SU-DHL-6 (cell line): Measurements from ENCODE around the gene USP30.

Experiments used
- H2AFZ ChIP-seq: fragments of 200-600 bp; sonication (generic); 2 replicates; pipeline ENCODE4 v1.6.1; 2014; ENCODE audit warnings: low read depth, mild to moderate bottlenecking, moderate library complexity, mixed read lengths, antibody characterized with exemption, low read length; ENCODE audit not compliant: severe bottlenecking
- H3F3A ChIP-seq: fragments of 200-600 bp; shearing (Covaris generic); 2 replicates; pipeline ENCODE4 v1.6.0; 2016; ENCODE audit warnings: antibody characterized with exemption, mild to moderate bottlenecking; ENCODE audit not compliant: insufficient read depth
- H3K27ac ChIP-seq: fragments of 200-600 bp; sonication (generic); 2 replicates; pipeline ENCODE4 v1.5.1; 2016; ENCODE audit warnings: low read depth, mild to moderate bottlenecking, low read length, moderate library complexity, mixed read lengths
- H3K27me3 ChIP-seq: fragments of 200-600 bp; sonication (generic), shearing (Covaris generic); 2 replicates; pipeline ENCODE4 v1.6.0; 2014; ENCODE audit warnings: mild to moderate bottlenecking, low read length
- H3K36me3 ChIP-seq: fragments of 200-600 bp; sonication (generic); 2 replicates; pipeline ENCODE4 v1.6.1; 2014; ENCODE audit warnings: mild to moderate bottlenecking, low read length, mixed read lengths
- H3K4me2 ChIP-seq: fragments of 300-600, 200-600 bp; shearing (Covaris generic), sonication (generic); 2 replicates; pipeline ENCODE4 v1.6.0; 2014; ENCODE audit warnings: low read length, low read depth, mild to moderate bottlenecking; ENCODE audit not compliant: poor library complexity, severe bottlenecking
- H3K4me3 ChIP-seq: fragments of 200-600 bp; sonication (generic); 2 replicates; pipeline ENCODE4 v1.5.1; 2014; ENCODE audit warnings: antibody characterized with exemption, low read length, mild to moderate bottlenecking, mixed read lengths; ENCODE audit not compliant: insufficient read depth, poor library complexity, severe bottlenecking
- H3K79me2 ChIP-seq: fragments of 200-600 bp; sonication (generic); 2 replicates; pipeline ENCODE4 v1.6.1; 2014; ENCODE audit warnings: mild to moderate bottlenecking, low read length, moderate library complexity; ENCODE audit not compliant: insufficient read depth
- H3K9ac ChIP-seq: fragments of 200-600 bp; sonication (generic); 2 replicates; pipeline ENCODE4 v1.7.0; 2014; ENCODE audit warnings: mild to moderate bottlenecking, low read length
- H3K9me2 ChIP-seq: fragments of 200-600 bp; sonication (generic); replicated peaks from 2 replicates; pipeline ENCODE4 v1.6.1; 2014; ENCODE audit warnings: low read length; ENCODE audit not compliant: insufficient read depth
- H3K9me3 ChIP-seq: fragments of 200-600 bp; sonication (generic); 2 replicates; pipeline ENCODE4 v1.6.1; 2014; ENCODE audit warnings: low read length, mixed read lengths; ENCODE audit not compliant: insufficient read depth
- H4K20me1 ChIP-seq: fragments of 200-600 bp; sonication (generic); 2 replicates; pipeline ENCODE4 v1.6.1; 2014; ENCODE audit warnings: low read depth, mild to moderate bottlenecking, antibody characterized with exemption, low read length, moderate library complexity, mixed read lengths
- CTCF ChIP-seq: fragments of 200-600 bp; sonication (generic); IDR thresholded peaks from one replicate; pipeline ENCODE4 v1.5.1; 2017; ENCODE audit warnings: antibody characterized with exemption, mild to moderate bottlenecking, low read length, moderate library complexity; ENCODE audit not compliant: insufficient read depth, poor library complexity, severe bottlenecking
- EZH2phosphoT487 ChIP-seq: fragments of 200-600 bp; sonication (generic), shearing (Covaris generic); conservative IDR thresholded peaks from 2 replicates; pipeline ENCODE4 v1.6.1; 2018; ENCODE audit warnings: mild to moderate bottlenecking, antibody characterized with exemption, low read length, moderate library complexity, mixed read lengths

USP30 gene

DNA sequence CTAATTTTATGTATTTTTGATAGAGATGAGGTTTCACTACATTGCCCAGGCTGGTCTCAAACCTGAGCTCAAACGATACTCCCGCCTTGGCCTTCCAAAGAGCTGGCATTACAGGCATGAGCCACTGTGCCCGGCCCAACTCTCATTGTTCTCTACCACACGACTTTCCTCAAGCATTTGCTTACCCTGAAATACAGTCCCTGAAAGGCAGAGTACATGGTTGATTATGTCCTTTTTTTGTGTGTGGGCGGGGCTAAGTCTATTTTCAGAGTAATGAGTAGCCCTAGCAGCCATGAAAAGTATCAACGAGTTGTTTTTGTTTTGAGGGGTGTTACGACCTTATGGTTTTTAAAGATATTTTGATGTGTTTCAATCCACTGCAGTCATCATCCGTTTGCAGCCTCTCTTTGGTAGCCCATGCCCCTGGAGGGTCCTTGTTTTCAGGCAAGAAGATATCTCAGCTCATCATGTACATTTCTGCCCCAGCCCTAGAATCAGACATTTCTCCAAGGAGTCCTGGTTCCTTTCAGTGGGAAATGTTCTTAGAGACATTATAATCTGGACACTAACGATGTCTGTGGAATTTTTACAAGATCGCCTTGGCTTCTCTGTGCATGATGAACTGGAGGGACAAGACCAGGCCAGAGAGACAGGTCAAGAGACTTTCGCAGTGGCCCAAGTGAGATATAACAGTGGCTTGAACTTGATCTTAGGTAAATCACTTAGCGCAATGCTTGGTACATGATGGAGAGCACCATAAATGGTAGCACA, 72.7 kb downstream of the USP30 start:
- H3K4me3 ChIP-seq: no peak overlapping the region
- H3K27me3 ChIP-seq: no peaks in the 10 kb centered on the region
- no peak for TF ChIP-seq CTCF
- TF ChIP-seq EZH2phosphoT487: no peak

GRCh38 chr12:109125791-109126190, 73.4 kb downstream of the USP30 start:
- no peak overlapping the region for H3K4me2 ChIP-seq
- TF ChIP-seq EZH2phosphoT487 (no peak), CTCF (no peak)
- H3K27ac ChIP-seq: no peak overlapping the region
- H3K27me3 ChIP-seq: no peaks in the 10 kb centered on the region
- H3K4me3 ChIP-seq: no peak overlapping the region
- no peaks in the 10 kb centered on the region for H3K79me2 ChIP-seq
- no peak overlapping the region for H2AFZ ChIP-seq
- H3K9me3 ChIP-seq: no peaks in the 10 kb centered on the region
- no peaks in the 10 kb centered on the region for H3K36me3 ChIP-seq
- no peak overlapping the region for H3K9ac ChIP-seq
- H3K9me2 ChIP-seq: no peaks in the 10 kb centered on the region
- no peaks in the 10 kb centered on the region for H3F3A ChIP-seq
- no peaks in the 10 kb centered on the region for H4K20me1 ChIP-seq

More for the DNA sequence above, 72.7 kb downstream of the USP30 start:
- Histone ChIP-seq H3F3A (no peaks in the 10 kb centered on the region), H3K9ac (no peak overlapping the region), H3K79me2 (no peaks in the 10 kb centered on the region), H3K9me2 (no peaks in the 10 kb centered on the region), H2AFZ (no peak overlapping the region), H3K27ac (no peak overlapping the region), H3K36me3 (no peaks in the 10 kb centered on the region), H4K20me1 (no peaks in the 10 kb centered on the region), H3K9me3 (no peaks in the 10 kb centered on the region), H3K4me2 (no peak overlapping the region)

GRCh38 chr12:109126784-109127183, 74.4 kb downstream of the USP30 start:
- no peak overlapping the region for H2AFZ ChIP-seq
- no peak overlapping the region for H3K4me2 ChIP-seq
- H4K20me1 ChIP-seq: no peaks in the 10 kb centered on the region
- H3F3A ChIP-seq: no peaks in the 10 kb centered on the region
- H3K79me2 ChIP-seq: no peaks in the 10 kb centered on the region
- H3K9me2 ChIP-seq: no peaks in the 10 kb centered on the region
- no peak overlapping the region for H3K27ac ChIP-seq
- H3K36me3 ChIP-seq: no peaks in the 10 kb centered on the region
- H3K4me3 ChIP-seq: no peak overlapping the region
- no peak overlapping the region for H3K9ac ChIP-seq
- no peaks in the 10 kb centered on the region for H3K9me3 ChIP-seq
- H3K27me3 ChIP-seq: no peaks in the 10 kb centered on the region
- TF ChIP-seq EZH2phosphoT487 (no peak), CTCF (no peak)
